ENCODE results near the gene CSTPP1.

GRCh38 chr11:46889251-46889650, 47.3 kb upstream of the CSTPP1 start:
- no peak for TF ChIP-seq CTCF (IDR thresholded peaks at IDR 0.05; ENCODE audit: low read length)
- TF ChIP-seq EZH2 (IDR thresholded peaks at IDR 0.05; ENCODE audit: borderline replicate concordance, low read length): no peak

Data from OCI-LY1 (cell line).